Mesendoderm (in vitro differentiated cells): Measurements from ENCODE around the gene ACP2.

ENCODE experiments used
- DNase-seq: peaks from one replicate; pipeline ENCODE4 v3.0.0; 2013
- H2AK5ac ChIP-seq: 2 replicates; pipeline ENCODE4 v1.6.1; 2013; ENCODE audit warnings: low read length, inconsistent platforms
- H2BK120ac ChIP-seq: 2 replicates; pipeline ENCODE4 v1.6.1; 2013; ENCODE audit warnings: low read depth, mild to moderate bottlenecking, low read length, moderate library complexity, mixed read lengths
- H2BK15ac ChIP-seq: replicated peaks from 2 replicates; pipeline ENCODE4 v1.6.1; 2013; ENCODE audit warnings: low read depth, mild to moderate bottlenecking, moderate library complexity
- H2BK5ac ChIP-seq: 2 replicates; pipeline ENCODE4 v1.6.1; 2013; ENCODE audit warnings: low read length, inconsistent platforms
- H3K18ac ChIP-seq: 2 replicates; pipeline ENCODE4 v1.6.1; 2013; ENCODE audit warnings: mild to moderate bottlenecking, low read length, mixed read lengths
- H3K23ac ChIP-seq: one replicate; pipeline ENCODE4 v1.6.1; 2013; ENCODE audit warnings: low read length
- H3K27ac ChIP-seq: 2 replicates; pipeline ENCODE4 v1.5.1; 2013; ENCODE audit warnings: low read depth, mild to moderate bottlenecking, inconsistent platforms, low read length, moderate library complexity
- H3K27me3 ChIP-seq: 2 replicates; pipeline ENCODE4 v1.6.1; 2013; ENCODE audit warnings: low read length, control low read depth, mild to moderate bottlenecking, inconsistent platforms; ENCODE audit not compliant: insufficient read depth, poor library complexity
- H3K36me3 ChIP-seq: 2 replicates; pipeline ENCODE4 v1.6.1; 2013; ENCODE audit warnings: low read length, inconsistent platforms; ENCODE audit not compliant: control insufficient read depth, insufficient read depth
- H3K4ac ChIP-seq: one replicate; pipeline ENCODE4 v1.6.1; 2013; ENCODE audit warnings: low read depth, mild to moderate bottlenecking, low read length, moderate library complexity
- H3K4me1 ChIP-seq: 2 replicates; pipeline ENCODE4 v1.6.1; 2013; ENCODE audit warnings: low read depth, low read length, inconsistent platforms; ENCODE audit not compliant: control insufficient read depth
- H3K4me2 ChIP-seq: 2 replicates; pipeline ENCODE4 v1.6.1; 2013; ENCODE audit warnings: low read length
- H3K4me3 ChIP-seq: 2 replicates; pipeline ENCODE4 v1.5.1; 2013; ENCODE audit warnings: mild to moderate bottlenecking, low read length
- H3K56ac ChIP-seq: one replicate; pipeline ENCODE4 v1.6.1; 2013; ENCODE audit warnings: low read length
- H3K79me1 ChIP-seq: 2 replicates; pipeline ENCODE4 v1.6.1; 2013; ENCODE audit warnings: low read length, inconsistent platforms
- H3K79me2 ChIP-seq: 2 replicates; pipeline ENCODE4 v1.6.1; 2013; ENCODE audit warnings: mild to moderate bottlenecking, low read length; ENCODE audit not compliant: control insufficient read depth, insufficient read depth
- H3K9ac ChIP-seq: 2 replicates; pipeline ENCODE4 v1.6.1; 2013; ENCODE audit warnings: low read length, inconsistent platforms
- H4K5ac ChIP-seq: one replicate; pipeline ENCODE4 v1.6.1; 2013; ENCODE audit warnings: low read length
- H4K8ac ChIP-seq: one replicate; pipeline ENCODE4 v1.6.1; 2013; ENCODE audit warnings: low read depth, mild to moderate bottlenecking, control low read depth, low read length, moderate library complexity
- WGBS: extraction: QIAGEN DNeasy Blood & Tissue Kit; methylation state at CpG from one replicate; pipeline ENCODE4 v1.1.7; 2013; ENCODE audit warnings: low lambda C conversion rate, missing lambda C conversion rate; ENCODE audit not compliant: insufficient coverage; ENCODE audit errors: extremely low coverage; 5-methylcytosine and 5-hydroxymethylcytosine counted together

ACP2 gene

DNA sequence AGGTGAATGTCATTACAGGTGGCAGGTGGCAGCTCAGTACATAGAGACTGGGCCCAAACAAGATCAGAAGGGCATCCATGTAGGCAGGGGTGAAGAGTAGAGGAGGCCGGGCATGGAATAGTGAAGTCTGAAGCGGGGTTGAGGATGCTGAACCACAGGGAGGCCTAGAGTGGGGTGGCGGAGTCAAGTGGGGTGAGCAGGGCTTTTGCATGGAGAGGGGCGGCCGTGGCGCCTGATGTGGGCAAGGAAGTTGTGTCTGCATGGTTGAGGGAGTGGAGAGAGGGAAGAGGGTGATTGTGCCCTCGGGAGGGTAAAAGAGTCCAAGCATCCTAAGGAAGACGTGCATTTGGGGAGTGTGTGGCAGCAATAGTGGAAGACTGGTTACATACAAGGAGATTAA is 19.5 kb downstream of the ACP2 start:
- WGBS: no CpG with 5 or more reads among the region's 8 CpGs
- H4K8ac ChIP-seq: no peak overlapping the region
- H4K5ac ChIP-seq: no peak overlapping the region
- no peaks in the 10 kb centered on the region for H3K27me3 ChIP-seq
- H3K4me2 ChIP-seq: no peak overlapping the region
- H3K4ac ChIP-seq: no peak overlapping the region
- DNase-seq: no peak
- no peak overlapping the region for H3K56ac ChIP-seq
- H2BK5ac ChIP-seq: no peak overlapping the region
- H3K4me3 ChIP-seq: no peak overlapping the region
- H3K23ac ChIP-seq: no peak overlapping the region
- H3K79me1 ChIP-seq: no peaks in the 10 kb centered on the region
- H3K27ac ChIP-seq: no peak overlapping the region
- H2BK15ac ChIP-seq: no peak overlapping the region
- H2AK5ac ChIP-seq: no peak overlapping the region
- no peaks in the 10 kb centered on the region for H3K4me1 ChIP-seq
- no peaks in the 10 kb centered on the region for H3K79me2 ChIP-seq
- H3K36me3 ChIP-seq: no peaks in the 10 kb centered on the region
- H3K9ac ChIP-seq: no peak overlapping the region
- no peak overlapping the region for H3K18ac ChIP-seq
- H2BK120ac ChIP-seq: no peak overlapping the region

- H2AK5ac ChIP-seq: no peak overlapping the region
- no peaks in the 10 kb centered on the region for H3K79me1 ChIP-seq
- no peak overlapping the region for H3K4me3 ChIP-seq
- H3K4ac ChIP-seq: no peak overlapping the region
- no peak for DNase-seq
- no peaks in the 10 kb centered on the region for H3K4me1 ChIP-seq
- no peaks in the 10 kb centered on the region for H3K36me3 ChIP-seq
- H2BK120ac ChIP-seq: no peak overlapping the region
- H2BK15ac ChIP-seq: no peak overlapping the region
- no peak overlapping the region for H3K56ac ChIP-seq
- H3K18ac ChIP-seq: no peak overlapping the region
- H4K5ac ChIP-seq: no peak overlapping the region
- no peak overlapping the region for H3K27ac ChIP-seq
- H2BK5ac ChIP-seq: no peak overlapping the region
- no peak overlapping the region for H3K9ac ChIP-seq
- no peaks in the 10 kb centered on the region for H3K27me3 ChIP-seq
- WGBS: no CpG with 5 or more reads among the region's 7 CpGs
- no peak overlapping the region for H3K23ac ChIP-seq
- no peak overlapping the region for H3K4me2 ChIP-seq
- H4K8ac ChIP-seq: no peak overlapping the region
- H3K79me2 ChIP-seq: no peaks in the 10 kb centered on the region
Measured at GRCh38 chr11:47225552-47226400, 22.8 kb downstream of the ACP2 start.

DNA sequence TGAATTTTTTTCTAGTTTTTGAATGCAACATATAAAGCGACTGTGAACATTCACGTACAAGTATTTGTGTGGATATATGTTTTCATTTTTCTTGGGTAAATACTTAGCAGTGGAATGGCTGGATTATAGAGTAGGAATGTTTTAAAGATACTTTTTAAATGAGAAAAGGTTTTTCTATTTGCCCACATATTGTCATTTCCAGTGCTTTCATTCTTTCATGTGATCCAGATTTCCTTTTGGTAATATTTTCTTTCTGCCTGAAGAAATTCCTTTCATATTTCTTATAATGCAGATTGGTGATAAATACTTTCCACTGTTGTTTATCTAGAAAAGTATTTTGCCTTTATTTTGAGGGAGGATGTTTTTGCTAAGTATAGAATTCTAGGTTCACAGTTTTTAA is 25.9 kb downstream of the ACP2 start:
- Histone ChIP-seq H2BK5ac (no peak overlapping the region), H3K4me1 (no peaks in the 10 kb centered on the region), H3K27me3 (no peaks in the 10 kb centered on the region), H3K4ac (no peak overlapping the region), H4K5ac (no peak overlapping the region), H3K56ac (no peak overlapping the region), H3K79me2 (no peaks in the 10 kb centered on the region), H3K36me3 (no peaks in the 10 kb centered on the region), H4K8ac (no peak overlapping the region), H3K27ac (no peak overlapping the region), H2BK15ac (no peak overlapping the region), H3K4me2 (no peak overlapping the region), H3K9ac (no peak overlapping the region), H3K79me1 (no peaks in the 10 kb centered on the region), H2BK120ac (no peak overlapping the region), H2AK5ac (no peak overlapping the region), H3K18ac (no peak overlapping the region), H3K4me3 (no peak overlapping the region), H3K23ac (no peak overlapping the region)
- DNase-seq: no peak
- no CpG with 5 or more reads among the region's 2 CpGs for WGBS

GRCh38 chr11:47220401-47220821 is 28.2 kb downstream of the ACP2 start:
- Histone ChIP-seq H3K36me3 (no peaks in the 10 kb centered on the region), H2BK5ac (no peak overlapping the region), H3K4me3 (no peak overlapping the region), H3K9ac (no peak overlapping the region), H4K8ac (no peak overlapping the region), H3K27me3 (no peaks in the 10 kb centered on the region), H3K56ac (no peak overlapping the region), H2AK5ac (no peak overlapping the region), H4K5ac (no peak overlapping the region), H2BK15ac (no peak overlapping the region), H3K79me2 (no peaks in the 10 kb centered on the region), H3K4me2 (no peak overlapping the region), H3K79me1 (peaks cover 6% of the 10 kb centered on the region), H3K4ac (no peak overlapping the region), H3K4me1 (peaks cover 4% of the 10 kb centered on the region), H3K18ac (no peak overlapping the region), H3K23ac (no peak overlapping the region), H2BK120ac (no peak overlapping the region), H3K27ac (no peak overlapping the region)
- DNase-seq: no peak
- no CpG with 5 or more reads among the region's 1 CpG for WGBS

GRCh38 chr11:47216121-47216798 is 32.4 kb downstream of the ACP2 start:
- H3K23ac ChIP-seq: no peak overlapping the region

More at GRCh38 chr11:47216121-47216798, 32.4 kb downstream of the ACP2 start:
- Histone ChIP-seq H2AK5ac (peak overlapping the region; percentile 1), H3K18ac (peak overlapping the region; percentile 20), H4K5ac (no peak overlapping the region), H3K27me3 (no peaks in the 10 kb centered on the region), H2BK5ac (no peak overlapping the region), H4K8ac (no peak overlapping the region), H3K4me1 (peaks cover 4% of the 10 kb centered on the region), H3K4me2 (peak overlapping the region; percentile 7), H2BK120ac (no peak overlapping the region), H3K4me3 (no peak overlapping the region), H3K79me1 (peaks cover 6% of the 10 kb centered on the region), H3K4ac (no peak overlapping the region), H3K36me3 (no peaks in the 10 kb centered on the region), H2BK15ac (no peak overlapping the region), H3K79me2 (no peaks in the 10 kb centered on the region), H3K56ac (peak overlapping the region; percentile 95), H3K9ac (peak overlapping the region; percentile 95), H3K27ac (no peak overlapping the region)
- peak; percentile 26 for DNase-seq
- WGBS: no CpG with 5 or more reads among the region's 12 CpGs
